Urinary bladder (tissue), 4 donors: ENCODE data around the gene PPARA. TPM values are rescaled to one million over a fixed set of nuclear protein-coding genes. Genes with fewer than 3 reads are reported as not detected.

ENCODE experiments used
- DNase-seq: peaks from one replicate; pipeline ENCODE4 v3.0.0-alpha.2; 2015; ENCODE audit errors: extremely low spot score
- H3K27ac ChIP-seq: one replicate; pipeline ENCODE4 v1.5.1; 2013; ENCODE audit warnings: low read depth, mild to moderate bottlenecking, moderate library complexity
- H3K36me3 ChIP-seq: one replicate; pipeline ENCODE4 v1.6.1; 2013; ENCODE audit warnings: mild to moderate bottlenecking, moderate library complexity; ENCODE audit not compliant: insufficient read depth
- H3K4me1 ChIP-seq: one replicate; pipeline ENCODE4 v1.6.1; 2013; ENCODE audit warnings: mild to moderate bottlenecking, moderate library complexity; ENCODE audit not compliant: insufficient read depth
- H3K4me3 ChIP-seq: one replicate; pipeline ENCODE4 v1.5.1; 2013; ENCODE audit warnings: low read depth, low read length
- WGBS: extraction: QIAGEN DNeasy Blood & Tissue Kit; methylation state at CpG from one replicate; pipeline ENCODE4 v1.1.7; 2013; 5-methylcytosine and 5-hydroxymethylcytosine counted together
- polyA plus RNA-seq: library from polyadenylated mRNA; stranded (reverse); fragments of 200-250 nt; gene quantifications from one replicate; pipeline ENCODE4 v1.2.3, GENCODE V29; 2013
- total RNA-seq: library from RNA; depleted of rRNA; stranded (reverse); fragments of >200 nt; gene quantifications from one replicate; pipeline ENCODE4 v1.2.3, GENCODE V29; 2014
- donor health status: healthy with polysubstance abuse.
- donor health status: healthy.

Gene PPARA
- total and polyA plus RNA-seq, 2 donors = 12.5 to 22.8 TPM

DNA sequence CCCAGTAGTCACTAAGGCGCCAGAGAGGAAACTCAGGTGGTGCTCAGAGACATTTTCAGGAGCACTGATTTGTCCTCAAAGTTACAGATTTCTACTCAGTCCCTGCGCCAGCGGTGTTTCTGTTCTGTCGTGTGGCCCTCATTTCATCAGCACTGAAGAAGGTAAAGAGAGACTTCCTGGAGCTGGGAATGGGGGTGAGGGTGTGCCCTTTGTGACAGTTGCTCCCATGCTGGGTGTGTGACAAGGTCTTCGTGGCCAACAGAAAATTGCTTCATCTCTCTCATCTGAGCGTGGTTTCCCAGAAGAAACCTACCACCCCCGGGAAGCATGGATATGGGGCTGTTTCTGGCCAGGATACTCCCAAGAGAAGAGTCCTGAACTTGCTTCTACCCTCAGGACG, 2.0 kb upstream of the PPARA start:
- Histone ChIP-seq H3K27ac (no peak overlapping the region), H3K36me3 (no peaks in the 10 kb centered on the region), H3K4me1 (no peaks in the 10 kb centered on the region), H3K4me3 (no peak overlapping the region)
- no peak for DNase-seq
- WGBS = 50% methylated on average over 8 of the region's 8 CpGs

DNA sequence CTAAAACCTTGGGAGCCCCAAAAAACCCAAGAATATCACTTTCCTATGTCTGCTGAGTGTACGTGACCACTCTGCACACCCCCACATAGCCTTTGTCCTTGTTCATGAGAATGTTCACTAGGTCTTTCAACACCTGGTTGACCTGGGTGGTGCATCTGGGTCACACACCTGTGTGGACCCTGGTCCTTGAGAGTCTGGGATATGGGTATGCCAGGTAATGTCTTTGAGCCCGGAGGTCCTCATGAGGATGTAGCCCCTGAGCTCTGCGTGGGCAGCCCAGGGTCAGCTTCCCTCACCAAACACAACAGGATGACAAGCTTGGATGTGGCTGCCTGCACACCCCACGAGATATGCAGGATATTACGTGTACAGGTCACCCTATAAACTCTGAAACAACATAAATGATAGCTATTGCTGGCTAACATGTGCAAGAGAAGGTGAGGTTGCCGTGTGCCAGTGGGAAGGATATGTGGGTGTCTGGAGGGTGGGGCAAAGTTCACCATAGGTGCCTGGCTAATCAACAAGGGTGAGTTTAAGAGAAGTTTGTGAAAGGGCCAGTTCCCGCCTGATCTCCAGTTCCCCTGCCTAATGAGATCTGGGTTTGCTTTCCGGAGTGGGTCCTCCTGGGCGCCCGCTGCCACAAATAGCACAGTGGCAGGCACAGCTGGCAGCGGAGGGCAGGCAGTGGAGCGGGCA, 1.4 kb upstream of the PPARA start:
- no peak for DNase-seq
- Histone ChIP-seq H3K27ac (peak overlapping the region; percentile 82), H3K4me1 (no peaks in the 10 kb centered on the region), H3K36me3 (no peaks in the 10 kb centered on the region), H3K4me3 (peak overlapping the region; percentile 87)
- WGBS = 32% methylated on average over 12 of the region's 12 CpGs

DNA sequence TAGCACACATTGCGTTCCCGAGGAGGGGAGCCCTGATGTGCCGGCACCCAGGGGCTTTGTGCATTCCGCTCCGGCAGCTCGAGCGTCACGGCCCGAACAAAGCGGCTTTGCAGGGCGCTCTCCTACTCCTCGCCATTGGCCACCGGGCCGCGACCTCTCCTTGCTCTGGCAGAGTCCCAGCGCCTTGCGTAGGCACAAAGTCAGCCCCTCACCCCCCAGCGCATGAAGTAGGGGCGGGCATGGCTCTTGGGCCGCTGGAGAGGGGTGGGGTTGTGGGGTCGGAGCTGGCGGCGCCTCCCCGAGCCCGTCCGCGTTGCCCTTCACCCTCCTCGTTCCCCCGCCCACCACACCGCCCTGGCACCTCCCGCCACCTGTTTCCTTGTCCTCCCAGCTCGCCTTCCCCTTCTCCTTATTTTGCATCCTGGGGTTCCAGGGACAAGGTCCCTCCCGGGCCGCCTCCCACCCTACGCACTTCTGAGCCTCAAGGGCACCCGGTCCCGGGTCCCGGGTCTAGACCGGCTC, 753 bp upstream of the PPARA start:
- no peak for DNase-seq

DNA sequence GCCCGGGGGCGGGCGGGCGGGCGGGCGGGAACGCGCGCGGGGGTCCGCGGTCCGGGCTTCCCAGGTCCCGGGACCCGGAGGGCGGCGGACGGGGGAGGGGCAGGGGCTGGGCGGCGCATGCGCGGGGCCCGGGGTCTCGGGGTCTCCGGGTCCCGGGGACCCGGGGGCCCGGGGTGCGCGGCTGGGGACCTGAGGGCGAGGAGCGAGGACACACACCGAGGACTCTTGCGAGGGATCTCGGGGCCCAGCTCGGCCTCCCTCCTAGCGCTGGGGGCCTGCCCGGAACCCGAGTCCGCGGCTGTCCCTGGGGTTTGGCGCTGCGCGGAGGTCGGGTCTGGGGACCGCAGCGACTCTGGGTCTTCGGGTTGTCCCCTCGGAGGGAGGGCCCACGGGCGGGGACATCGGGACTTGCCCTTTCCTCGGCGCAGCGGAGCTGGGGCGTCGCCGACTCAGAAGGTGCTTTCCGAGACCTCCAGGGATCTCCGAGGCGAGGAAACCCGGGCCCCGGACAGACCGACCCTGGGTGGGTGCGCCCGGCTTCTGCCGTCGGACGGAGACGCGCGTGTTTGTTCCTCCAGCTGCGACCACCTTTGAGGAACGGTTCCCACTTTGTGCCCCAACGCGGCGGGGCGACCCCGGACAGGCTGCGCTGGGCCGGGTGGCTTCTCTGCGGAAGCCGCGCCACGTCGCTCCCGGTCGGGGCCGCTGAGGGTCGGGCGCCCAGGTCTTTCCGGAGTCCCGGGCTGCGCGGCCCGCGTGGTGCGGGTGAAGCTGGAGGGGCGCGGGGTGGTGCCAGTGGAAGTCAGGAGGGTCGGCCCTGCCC, 540 bp downstream of the PPARA start:
- peaks cover 2% of the 10 kb centered on the region for H3K4me1 ChIP-seq
- WGBS = under 1% methylated on average over 101 of the region's 101 CpGs
- no peaks in the 10 kb centered on the region for H3K36me3 ChIP-seq
- peak overlapping the region; percentile 27 for H3K27ac ChIP-seq
- DNase-seq = no peak
- peak overlapping the region; percentile 87 for H3K4me3 ChIP-seq

More for the DNA sequence above, 753 bp upstream of the PPARA start:
- peaks cover 2% of the 10 kb centered on the region for H3K4me1 ChIP-seq
- no peaks in the 10 kb centered on the region for H3K36me3 ChIP-seq
- under 1% methylated on average over 39 of the region's 39 CpGs for WGBS
- H3K4me3 ChIP-seq = peak overlapping the region; percentile 87
- H3K27ac ChIP-seq = peak overlapping the region; percentile 82

DNA sequence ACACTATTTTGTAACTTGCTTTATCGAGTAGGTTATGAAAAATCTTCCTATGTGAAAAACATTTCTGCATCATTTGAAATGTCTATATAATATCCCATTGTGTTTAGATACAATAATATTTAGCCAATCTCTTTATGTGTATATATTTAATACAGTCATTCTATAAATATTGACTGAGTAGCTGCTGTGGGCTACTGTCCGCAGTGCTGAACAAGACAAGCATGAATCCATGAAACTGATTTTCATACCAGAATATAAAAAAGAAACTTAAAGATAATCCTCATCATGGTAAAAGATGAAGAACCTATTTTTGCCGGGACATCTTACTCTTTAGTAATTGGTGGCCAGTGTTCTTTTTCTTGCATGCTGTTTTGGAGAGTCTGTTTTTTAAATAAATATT, 3.6 kb downstream of the PPARA start:
- 94% methylated on average over 3 of the region's 3 CpGs for WGBS
- no peak for DNase-seq

DNA sequence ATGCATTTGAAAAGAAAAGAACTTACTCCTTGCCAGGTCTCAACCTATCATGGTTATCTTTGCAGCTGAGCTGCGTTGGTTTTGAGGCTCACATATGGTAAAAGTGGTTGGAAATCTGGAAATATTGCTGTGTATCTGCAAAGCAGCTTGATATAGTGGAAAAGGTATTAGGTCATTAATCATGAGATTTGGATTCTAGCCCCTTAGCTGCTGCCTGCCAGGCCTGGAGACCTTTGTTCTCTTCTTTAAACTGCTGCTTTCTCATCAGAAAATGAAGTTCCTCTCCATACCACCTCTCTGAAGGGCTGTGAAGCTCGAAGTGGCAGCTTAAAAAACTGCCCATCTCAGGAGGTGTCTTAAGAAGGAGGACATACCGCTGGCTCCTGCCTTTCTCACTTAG, 5.7 kb downstream of the PPARA start:
- no peak overlapping the region for H3K4me3 ChIP-seq
- DNase-seq = no peak
- no peaks in the 10 kb centered on the region for H3K36me3 ChIP-seq
- H3K27ac ChIP-seq = no peak overlapping the region
- H3K4me1 ChIP-seq = peaks cover 2% of the 10 kb centered on the region
- 87% methylated on average over 3 of the region's 3 CpGs for WGBS

More for the DNA sequence above, 3.6 kb downstream of the PPARA start:
- no peaks in the 10 kb centered on the region for H3K36me3 ChIP-seq
- H3K27ac ChIP-seq = no peak overlapping the region
- H3K4me1 ChIP-seq = peaks cover 2% of the 10 kb centered on the region
- H3K4me3 ChIP-seq = no peak overlapping the region

DNA sequence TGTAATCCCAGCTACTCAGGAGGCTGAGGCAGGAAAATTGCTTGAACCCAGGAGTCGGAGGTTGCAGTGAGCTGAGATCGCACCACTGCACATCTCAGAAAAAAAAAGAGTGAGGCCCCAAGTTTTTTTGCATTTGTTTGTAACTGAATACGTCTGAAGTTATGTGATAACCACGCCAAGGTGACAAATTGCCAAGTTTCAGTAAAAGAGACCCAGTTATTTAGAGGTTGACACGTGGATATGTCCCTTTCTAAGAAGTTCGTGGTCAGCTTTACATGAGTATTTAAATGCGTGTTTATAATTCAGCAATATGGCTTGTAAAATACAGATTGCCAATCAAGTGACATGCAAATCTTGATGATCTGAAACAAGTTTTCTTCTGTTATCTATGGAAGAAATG, 8.0 kb downstream of the PPARA start:
- no peak for DNase-seq
- Histone ChIP-seq H3K4me3 (no peak overlapping the region), H3K36me3 (no peaks in the 10 kb centered on the region), H3K4me1 (peaks cover 2% of the 10 kb centered on the region), H3K27ac (no peak overlapping the region)
- WGBS = 82% methylated on average over 7 of the region's 7 CpGs

DNA sequence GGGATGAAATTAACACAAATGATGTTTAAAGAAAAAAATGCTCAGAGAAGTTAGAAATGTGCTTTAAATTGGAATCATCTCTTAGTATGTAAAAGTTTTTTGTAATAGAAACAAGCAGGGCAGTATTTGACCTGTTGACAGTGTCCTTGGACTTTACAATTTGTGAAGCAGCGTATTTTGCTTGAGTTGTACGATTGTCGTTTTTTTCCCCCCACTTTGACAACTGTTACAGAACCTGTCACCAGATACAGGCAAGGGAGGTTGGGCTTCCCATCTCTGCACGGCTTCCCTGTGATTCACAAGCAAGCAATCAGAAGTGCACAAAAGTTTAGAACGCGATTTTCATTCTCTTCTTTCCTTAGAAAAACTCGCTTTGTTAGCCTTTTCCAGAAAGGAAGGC, 8.9 kb downstream of the PPARA start:
- no peak overlapping the region for H3K4me3 ChIP-seq
- H3K4me1 ChIP-seq = peaks cover 2% of the 10 kb centered on the region
- no peaks in the 10 kb centered on the region for H3K36me3 ChIP-seq
- WGBS = 91% methylated on average over 7 of the region's 7 CpGs
- no peak for DNase-seq
- H3K27ac ChIP-seq = no peak overlapping the region

DNA sequence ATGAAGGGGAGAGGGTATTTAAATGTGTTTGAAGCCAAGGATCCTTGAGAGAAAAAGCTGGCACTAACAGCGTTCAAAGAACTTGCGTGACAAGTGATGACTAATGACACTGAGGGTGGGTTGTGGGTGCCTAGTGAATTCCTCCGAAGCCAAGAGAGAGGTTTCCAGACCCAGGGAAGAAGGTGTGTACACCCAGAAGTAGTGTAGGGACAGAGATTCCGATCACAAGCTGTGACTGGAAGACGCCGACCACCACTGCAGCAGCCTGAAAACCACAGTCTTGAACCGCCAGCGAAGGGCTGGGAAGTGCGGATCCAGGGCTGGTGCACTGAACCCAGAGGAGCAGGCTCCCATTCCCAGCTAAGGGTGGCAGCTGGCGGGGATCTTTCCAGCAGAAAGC, 9.5 kb downstream of the PPARA start:
- H3K36me3 ChIP-seq = no peaks in the 10 kb centered on the region
- H3K4me1 ChIP-seq = no peaks in the 10 kb centered on the region
- 91% methylated on average over 10 of the region's 10 CpGs for WGBS
- H3K4me3 ChIP-seq = no peak overlapping the region
- DNase-seq = no peak
- H3K27ac ChIP-seq = no peak overlapping the region

DNA sequence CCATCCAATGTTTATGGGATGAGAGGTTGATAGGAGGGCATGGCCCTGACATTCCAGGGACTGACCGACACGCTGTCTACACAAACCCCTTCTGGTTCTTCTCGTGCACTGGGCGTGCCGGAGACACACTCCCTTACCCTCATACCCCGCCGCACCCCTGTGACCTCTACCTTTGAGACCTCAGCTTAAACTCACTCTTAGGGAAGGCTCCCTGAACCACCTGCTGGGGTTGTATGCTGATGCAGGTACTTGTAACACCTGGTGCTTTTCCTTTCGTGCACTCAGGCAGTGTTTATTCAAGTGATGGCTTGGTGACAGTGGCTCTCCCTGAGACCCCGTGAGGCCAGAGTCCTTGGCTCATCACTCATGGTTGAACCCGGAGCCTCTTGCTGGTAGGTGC, 12.0 kb downstream of the PPARA start:
- Histone ChIP-seq H3K27ac (no peak overlapping the region), H3K4me1 (no peaks in the 10 kb centered on the region), H3K36me3 (no peaks in the 10 kb centered on the region), H3K4me3 (no peak overlapping the region)
- WGBS = 84% methylated on average over 10 of the region's 10 CpGs
- DNase-seq = no peak

DNA sequence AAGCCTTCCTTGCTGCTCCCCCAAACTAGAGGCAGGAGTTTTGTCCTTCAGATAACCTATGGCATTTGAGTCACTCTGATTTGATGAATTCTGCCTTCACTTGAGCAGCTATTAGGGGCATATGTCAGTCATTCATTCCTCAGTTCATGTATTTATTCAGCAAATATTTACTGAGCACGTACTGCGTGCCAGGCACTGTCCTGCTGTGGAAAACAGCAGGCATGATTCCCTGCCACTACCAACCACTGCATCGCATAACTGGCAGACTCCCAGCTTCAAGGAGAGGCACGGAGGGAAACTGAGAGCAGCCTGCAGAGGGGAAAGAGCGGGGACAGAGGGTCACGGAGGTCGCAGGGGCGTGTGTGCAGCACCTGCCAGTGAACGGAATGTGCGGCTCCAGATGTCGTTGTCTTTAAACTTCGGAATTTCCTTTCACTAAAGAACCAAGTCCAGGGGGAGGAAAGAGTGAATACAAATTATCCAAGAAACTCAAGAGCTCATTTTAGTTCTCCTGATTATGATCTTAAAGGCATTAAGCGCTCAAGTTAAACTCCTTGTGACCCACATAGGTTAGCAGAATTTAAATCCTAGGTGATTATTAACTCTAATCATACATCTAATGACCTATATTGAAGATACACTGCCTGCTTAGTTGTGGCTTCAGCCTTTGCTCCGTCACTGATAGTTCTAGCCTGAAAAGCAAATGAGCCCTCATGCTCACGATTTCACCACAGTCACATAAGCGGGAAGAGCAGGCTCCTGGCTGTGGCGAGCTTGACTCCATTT, 12.6 kb downstream of the PPARA start:
- Histone ChIP-seq H3K27ac (no peak overlapping the region), H3K4me3 (no peak overlapping the region), H3K36me3 (no peaks in the 10 kb centered on the region), H3K4me1 (no peaks in the 10 kb centered on the region)
- DNase-seq = no peak
- WGBS = 78% methylated on average over 17 of the region's 17 CpGs

DNA sequence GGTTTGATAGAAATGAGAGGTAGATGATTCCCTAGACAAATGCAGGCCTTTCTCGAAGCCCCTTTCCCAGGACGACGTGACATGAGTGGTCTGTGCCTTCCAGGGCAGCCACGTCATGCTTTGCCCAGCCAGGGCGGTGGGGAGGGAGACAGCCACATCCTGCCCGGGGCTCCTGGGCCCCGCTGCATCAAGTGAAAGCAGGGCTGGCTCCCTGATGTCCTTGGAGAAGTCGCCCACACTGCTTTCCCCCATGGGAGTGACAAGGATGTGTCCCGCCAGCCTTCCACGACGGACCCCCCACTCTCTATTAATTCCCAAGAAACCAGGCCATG, 13.2 kb downstream of the PPARA start:
- no peak overlapping the region for H3K27ac ChIP-seq
- no peaks in the 10 kb centered on the region for H3K4me1 ChIP-seq
- no peaks in the 10 kb centered on the region for H3K36me3 ChIP-seq
- WGBS = 88% methylated on average over 11 of the region's 11 CpGs
- DNase-seq = no peak
- no peak overlapping the region for H3K4me3 ChIP-seq

DNA sequence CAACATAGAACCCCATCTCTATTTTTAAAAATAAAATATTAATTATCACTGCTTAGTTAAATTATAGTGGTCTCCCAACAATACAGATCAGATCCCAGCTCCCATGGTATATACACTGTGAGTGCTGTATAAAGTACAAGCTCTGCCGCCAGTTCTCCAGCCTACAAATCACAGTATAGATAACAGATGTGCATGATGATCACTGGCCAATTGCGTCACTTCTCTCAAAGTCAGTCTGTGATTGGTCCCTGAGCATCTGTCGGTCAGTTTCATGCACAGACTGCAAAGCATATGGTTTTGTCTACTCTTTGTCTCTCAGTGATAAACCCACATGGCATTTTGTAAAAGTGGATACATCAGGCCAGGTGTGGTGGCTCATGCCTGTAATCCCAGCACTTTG, 15.7 kb downstream of the PPARA start:
- H3K27ac ChIP-seq = no peak overlapping the region
- no peaks in the 10 kb centered on the region for H3K36me3 ChIP-seq
- no peaks in the 10 kb centered on the region for H3K4me1 ChIP-seq
- H3K4me3 ChIP-seq = no peak overlapping the region
- no peak for DNase-seq
- WGBS = 87% methylated on average over 3 of the region's 3 CpGs
